ENCODE measurements around the gene FBXW7.

DNA sequence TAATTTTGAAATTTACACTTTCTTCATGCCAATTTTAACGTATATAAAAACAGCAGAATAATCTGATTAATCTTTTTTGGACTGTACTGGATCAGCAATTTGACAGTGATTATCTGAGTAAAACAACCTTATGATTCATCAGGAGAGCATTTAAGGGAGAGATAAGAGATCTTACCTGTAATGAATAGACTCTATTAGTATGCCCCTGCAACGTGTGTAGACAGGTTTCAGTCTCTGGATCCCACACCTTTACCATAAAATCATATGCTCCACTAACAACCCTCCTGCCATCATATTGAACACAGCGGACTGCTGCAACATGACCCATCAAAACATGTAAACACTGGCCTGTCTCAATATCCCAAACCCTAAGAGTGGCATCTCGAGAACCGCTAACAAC is 210.1 kb downstream of the FBXW7 start:
- no peak for TF ChIP-seq EZH2 (IDR thresholded peaks at IDR 0.05; ENCODE audit: low read length, missing control alignments)
- TF ChIP-seq, protein P1, sequence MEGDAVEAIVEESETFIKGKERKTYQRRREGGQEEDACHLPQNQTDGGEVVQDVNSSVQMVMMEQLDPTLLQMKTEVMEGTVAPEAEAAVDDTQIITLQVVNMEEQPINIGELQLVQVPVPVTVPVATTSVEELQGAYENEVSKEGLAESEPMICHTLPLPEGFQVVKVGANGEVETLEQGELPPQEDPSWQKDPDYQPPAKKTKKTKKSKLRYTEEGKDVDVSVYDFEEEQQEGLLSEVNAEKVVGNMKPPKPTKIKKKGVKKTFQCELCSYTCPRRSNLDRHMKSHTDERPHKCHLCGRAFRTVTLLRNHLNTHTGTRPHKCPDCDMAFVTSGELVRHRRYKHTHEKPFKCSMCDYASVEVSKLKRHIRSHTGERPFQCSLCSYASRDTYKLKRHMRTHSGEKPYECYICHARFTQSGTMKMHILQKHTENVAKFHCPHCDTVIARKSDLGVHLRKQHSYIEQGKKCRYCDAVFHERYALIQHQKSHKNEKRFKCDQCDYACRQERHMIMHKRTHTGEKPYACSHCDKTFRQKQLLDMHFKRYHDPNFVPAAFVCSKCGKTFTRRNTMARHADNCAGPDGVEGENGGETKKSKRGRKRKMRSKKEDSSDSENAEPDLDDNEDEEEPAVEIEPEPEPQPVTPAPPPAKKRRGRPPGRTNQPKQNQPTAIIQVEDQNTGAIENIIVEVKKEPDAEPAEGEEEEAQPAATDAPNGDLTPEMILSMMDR (conservative IDR thresholded peaks at IDR 0.05 in 1 of 2, IDR thresholded peaks at IDR 0.05 in 1 of 2; ENCODE audit: low read depth in 1 of 2, low read length in 2 of 2), result no peak
